ENCODE results near the gene RNF213. TPM values are rescaled to one million over a fixed set of nuclear protein-coding genes. Genes with fewer than 3 reads are reported as not detected.

The RNF213 gene
- total and polyA plus RNA-seq, 2 donors (not counting 1 experiment from before 2014, with no cell fraction given): 36.8 to 245 TPM

- Histone ChIP-seq H3K27me3 (ENCODE audit: control insufficient read depth, insufficient read depth, low read length) (no peaks in the 10 kb centered on the region), H3K9ac (ENCODE audit: insufficient read depth, low read length) (no peak overlapping the region), H3K79me2 (ENCODE audit: control insufficient read depth, insufficient read depth, low read length) (peaks cover 11% of the 10 kb centered on the region), H3K4me1 (ENCODE audit: control insufficient read depth, extremely low read depth, insufficient read depth, low read length) (peaks cover 9% of the 10 kb centered on the region), H3K4me3 (replicated peaks in 1 of 4; ENCODE audit: control extremely low read depth in 1 of 4, insufficient read depth in 1 of 4, low read depth in 3 of 4, low read length in 4 of 4) (no peak overlapping the region), H2AFZ (ENCODE audit: low read length) (no peak overlapping the region), H4K20me1 (ENCODE audit: control insufficient read depth, extremely low read depth, insufficient read depth, low read length) (no peaks in the 10 kb centered on the region), H3K9me3 (ENCODE audit: control insufficient read depth, insufficient read depth, low read depth, low read length) (no peaks in the 10 kb centered on the region), H3K36me3 (ENCODE audit: control insufficient read depth, insufficient read depth, low read length) (peaks cover 6% of the 10 kb centered on the region), H3K27ac (ENCODE audit: insufficient read depth, low read length) (no peak overlapping the region), H3K4me2 (ENCODE audit: extremely low read depth, insufficient read depth, low read length) (no peak overlapping the region)
- TF ChIP-seq EZH2 (IDR thresholded peaks at IDR 0.05; ENCODE audit: low read length, missing control alignments) (no peak), CTCF (conservative IDR thresholded peaks at IDR 0.05 in 1 of 2, IDR thresholded peaks at IDR 0.05 in 1 of 2; ENCODE audit: low read depth in 1 of 2, low read length in 2 of 2) (no peak)
- no peak for DNase-seq (ENCODE audit: low read depth in 2 of 2)
These were observed 38.1 kb upstream of the RNF213 start for GRCh38 chr17:80222376-80223141.

GRCh38 chr17:80223142-80223815, 37.4 kb upstream of the RNF213 start:
- peaks cover 9% of the 10 kb centered on the region for H3K4me1 ChIP-seq (ENCODE audit: control insufficient read depth, extremely low read depth, insufficient read depth, low read length)
- H3K4me2 ChIP-seq (ENCODE audit: extremely low read depth, insufficient read depth, low read length): no peak overlapping the region
- peaks cover 2% of the 10 kb centered on the region for H3K36me3 ChIP-seq (ENCODE audit: control insufficient read depth, insufficient read depth, low read length)
- no peak overlapping the region for H3K4me3 ChIP-seq (replicated peaks in 1 of 4; ENCODE audit: control extremely low read depth in 1 of 4, insufficient read depth in 1 of 4, low read depth in 3 of 4, low read length in 4 of 4)
- TF ChIP-seq EZH2 (IDR thresholded peaks at IDR 0.05; ENCODE audit: low read length, missing control alignments) (no peak), CTCF (conservative IDR thresholded peaks at IDR 0.05 in 1 of 2, IDR thresholded peaks at IDR 0.05 in 1 of 2; ENCODE audit: low read depth in 1 of 2, low read length in 2 of 2) (no peak)
- no peaks in the 10 kb centered on the region for H4K20me1 ChIP-seq (ENCODE audit: control insufficient read depth, extremely low read depth, insufficient read depth, low read length)
- H3K9ac ChIP-seq (ENCODE audit: insufficient read depth, low read length): no peak overlapping the region
- H3K9me3 ChIP-seq (ENCODE audit: control insufficient read depth, insufficient read depth, low read depth, low read length): no peaks in the 10 kb centered on the region
- no peak overlapping the region for H2AFZ ChIP-seq (ENCODE audit: low read length)
- peaks cover 7% of the 10 kb centered on the region for H3K79me2 ChIP-seq (ENCODE audit: control insufficient read depth, insufficient read depth, low read length)
- no peak for DNase-seq (ENCODE audit: low read depth in 2 of 2)
- H3K27me3 ChIP-seq (ENCODE audit: control insufficient read depth, insufficient read depth, low read length): no peaks in the 10 kb centered on the region
- no peak overlapping the region for H3K27ac ChIP-seq (ENCODE audit: insufficient read depth, low read length)

- H3K9ac ChIP-seq (ENCODE audit: insufficient read depth, low read length): no peak overlapping the region
- H3K4me3 ChIP-seq (replicated peaks in 1 of 4; ENCODE audit: control extremely low read depth in 1 of 4, insufficient read depth in 1 of 4, low read depth in 3 of 4, low read length in 4 of 4): no peak overlapping the region
- H3K4me2 ChIP-seq (ENCODE audit: extremely low read depth, insufficient read depth, low read length): no peak overlapping the region
- H3K79me2 ChIP-seq (ENCODE audit: control insufficient read depth, insufficient read depth, low read length): peaks cover 4% of the 10 kb centered on the region
- H3K36me3 ChIP-seq (ENCODE audit: control insufficient read depth, insufficient read depth, low read length): peaks cover 3% of the 10 kb centered on the region
- H3K27me3 ChIP-seq (ENCODE audit: control insufficient read depth, insufficient read depth, low read length): no peaks in the 10 kb centered on the region
- peaks cover 9% of the 10 kb centered on the region for H3K4me1 ChIP-seq (ENCODE audit: control insufficient read depth, extremely low read depth, insufficient read depth, low read length)
- no peak overlapping the region for H2AFZ ChIP-seq (ENCODE audit: low read length)
- no peaks in the 10 kb centered on the region for H3K9me3 ChIP-seq (ENCODE audit: control insufficient read depth, insufficient read depth, low read depth, low read length)
- DNase-seq (ENCODE audit: low read depth in 2 of 2): no peak
- no peak overlapping the region for H3K27ac ChIP-seq (ENCODE audit: insufficient read depth, low read length)
- no peaks in the 10 kb centered on the region for H4K20me1 ChIP-seq (ENCODE audit: control insufficient read depth, extremely low read depth, insufficient read depth, low read length)
- TF ChIP-seq EZH2 (IDR thresholded peaks at IDR 0.05; ENCODE audit: low read length, missing control alignments): no peak
- TF ChIP-seq CTCF (conservative IDR thresholded peaks at IDR 0.05 in 1 of 2, IDR thresholded peaks at IDR 0.05 in 1 of 2; ENCODE audit: low read depth in 1 of 2, low read length in 2 of 2): no peak
These were observed 36.7 kb upstream of the RNF213 start for GRCh38 chr17:80223838-80224497.

All from fibroblast of lung (primary cell).